Esophagus muscularis mucosa (tissue), 4 donors: ENCODE results near the gene DSC1.

ENCODE experiments used
- CTCF ChIP-seq, 3 experiments: fragments of 200-600 bp in 2 of 3; fragments of 450-650 bp in 1 of 3; sonication (generic) in 2 of 3; IDR thresholded peaks; one replicate each; pipeline ENCODE4 v1.5.1; 2017 to 2019; ENCODE audit warnings: antibody characterized with exemption in 3 of 3, mild to moderate bottlenecking in 2 of 3, moderate library complexity in 1 of 3
- EP300 ChIP-seq: sonication (generic); formaldehyde crosslinking; IDR thresholded peaks from one replicate; pipeline ENCODE4 v1.6.1; 2017; ENCODE audit warnings: antibody characterized with exemption
- POLR2A ChIP-seq: fragments of 450-650 bp; IDR thresholded peaks from one replicate; pipeline ENCODE4 v1.6.1; 2017; ENCODE audit warnings: antibody characterized with exemption, moderate library complexity, mild to moderate bottlenecking, low read depth
- POLR2AphosphoS5 ChIP-seq, 2 donors: sonication (generic); formaldehyde crosslinking; IDR thresholded peaks; one replicate each; pipeline ENCODE4 v1.6.1; 2017; ENCODE audit warnings: antibody characterized with exemption in 2 of 2

- TF ChIP-seq CTCF (IDR thresholded peaks at IDR 0.05): no peak
- TF ChIP-seq EP300: no peak
- no peak for TF ChIP-seq POLR2AphosphoS5 (IDR thresholded peaks at IDR 0.05)
- no peak for TF ChIP-seq POLR2A
Observed at GRCh38 chr18:31189757-31190156, 27.1 kb upstream of the DSC1 start.
